Mesendoderm (in vitro differentiated cells): ENCODE measurements around the gene DENND4C.

ENCODE experiments used
- DNase-seq: peaks from one replicate; pipeline ENCODE4 v3.0.0; 2013
- H2AK5ac ChIP-seq: 2 replicates; pipeline ENCODE4 v1.6.1; 2013; ENCODE audit warnings: low read length, inconsistent platforms
- H2BK120ac ChIP-seq: 2 replicates; pipeline ENCODE4 v1.6.1; 2013; ENCODE audit warnings: low read depth, mild to moderate bottlenecking, low read length, moderate library complexity, mixed read lengths
- H2BK15ac ChIP-seq: replicated peaks from 2 replicates; pipeline ENCODE4 v1.6.1; 2013; ENCODE audit warnings: low read depth, mild to moderate bottlenecking, moderate library complexity
- H2BK5ac ChIP-seq: 2 replicates; pipeline ENCODE4 v1.6.1; 2013; ENCODE audit warnings: low read length, inconsistent platforms
- H3K18ac ChIP-seq: 2 replicates; pipeline ENCODE4 v1.6.1; 2013; ENCODE audit warnings: mild to moderate bottlenecking, low read length, mixed read lengths
- H3K23ac ChIP-seq: one replicate; pipeline ENCODE4 v1.6.1; 2013; ENCODE audit warnings: low read length
- H3K27ac ChIP-seq: 2 replicates; pipeline ENCODE4 v1.5.1; 2013; ENCODE audit warnings: low read depth, mild to moderate bottlenecking, inconsistent platforms, low read length, moderate library complexity
- H3K27me3 ChIP-seq: 2 replicates; pipeline ENCODE4 v1.6.1; 2013; ENCODE audit warnings: low read length, control low read depth, mild to moderate bottlenecking, inconsistent platforms; ENCODE audit not compliant: insufficient read depth, poor library complexity
- H3K36me3 ChIP-seq: 2 replicates; pipeline ENCODE4 v1.6.1; 2013; ENCODE audit warnings: low read length, inconsistent platforms; ENCODE audit not compliant: control insufficient read depth, insufficient read depth
- H3K4ac ChIP-seq: one replicate; pipeline ENCODE4 v1.6.1; 2013; ENCODE audit warnings: low read depth, mild to moderate bottlenecking, low read length, moderate library complexity
- H3K4me1 ChIP-seq: 2 replicates; pipeline ENCODE4 v1.6.1; 2013; ENCODE audit warnings: low read depth, low read length, inconsistent platforms; ENCODE audit not compliant: control insufficient read depth
- H3K4me2 ChIP-seq: 2 replicates; pipeline ENCODE4 v1.6.1; 2013; ENCODE audit warnings: low read length
- H3K4me3 ChIP-seq: 2 replicates; pipeline ENCODE4 v1.5.1; 2013; ENCODE audit warnings: mild to moderate bottlenecking, low read length
- H3K56ac ChIP-seq: one replicate; pipeline ENCODE4 v1.6.1; 2013; ENCODE audit warnings: low read length
- H3K79me1 ChIP-seq: 2 replicates; pipeline ENCODE4 v1.6.1; 2013; ENCODE audit warnings: low read length, inconsistent platforms
- H3K79me2 ChIP-seq: 2 replicates; pipeline ENCODE4 v1.6.1; 2013; ENCODE audit warnings: mild to moderate bottlenecking, low read length; ENCODE audit not compliant: control insufficient read depth, insufficient read depth
- H3K9ac ChIP-seq: 2 replicates; pipeline ENCODE4 v1.6.1; 2013; ENCODE audit warnings: low read length, inconsistent platforms
- H4K5ac ChIP-seq: one replicate; pipeline ENCODE4 v1.6.1; 2013; ENCODE audit warnings: low read length
- H4K8ac ChIP-seq: one replicate; pipeline ENCODE4 v1.6.1; 2013; ENCODE audit warnings: low read depth, mild to moderate bottlenecking, control low read depth, low read length, moderate library complexity
- WGBS: extraction: QIAGEN DNeasy Blood & Tissue Kit; methylation state at CpG from one replicate; pipeline ENCODE4 v1.1.7; 2013; ENCODE audit warnings: low lambda C conversion rate, missing lambda C conversion rate; ENCODE audit not compliant: insufficient coverage; ENCODE audit errors: extremely low coverage; 5-methylcytosine and 5-hydroxymethylcytosine counted together

Gene DENND4C

GRCh38 chr9:19290103-19290502 lies 59.6 kb downstream of the DENND4C start:
- H4K8ac ChIP-seq, result no peak overlapping the region
- no peaks in the 10 kb centered on the region for H3K79me1 ChIP-seq
- no peak overlapping the region for H4K5ac ChIP-seq
- H2BK15ac ChIP-seq, result no peak overlapping the region
- H3K4me1 ChIP-seq, result no peaks in the 10 kb centered on the region
- H2BK5ac ChIP-seq, result no peak overlapping the region
- no peak for DNase-seq
- no peak overlapping the region for H2BK120ac ChIP-seq
- no peaks in the 10 kb centered on the region for H3K27me3 ChIP-seq
- H3K36me3 ChIP-seq, result no peaks in the 10 kb centered on the region
- H3K18ac ChIP-seq, result no peak overlapping the region
- no peak overlapping the region for H3K4me3 ChIP-seq
- H3K4ac ChIP-seq, result no peak overlapping the region
- H3K9ac ChIP-seq, result no peak overlapping the region
- no peak overlapping the region for H3K23ac ChIP-seq
- no peak overlapping the region for H3K56ac ChIP-seq
- H3K4me2 ChIP-seq, result no peak overlapping the region
- no peak overlapping the region for H2AK5ac ChIP-seq
- no peaks in the 10 kb centered on the region for H3K79me2 ChIP-seq
- no peak overlapping the region for H3K27ac ChIP-seq

GRCh38 chr9:19294219-19294618 lies 63.7 kb downstream of the DENND4C start:
- no peak overlapping the region for H3K27ac ChIP-seq
- H2BK120ac ChIP-seq, result no peak overlapping the region
- no peak overlapping the region for H4K5ac ChIP-seq
- H3K79me1 ChIP-seq, result no peaks in the 10 kb centered on the region
- no peak overlapping the region for H2BK15ac ChIP-seq
- no peak for DNase-seq
- no peak overlapping the region for H3K4ac ChIP-seq
- no peak overlapping the region for H3K4me2 ChIP-seq
- no peak overlapping the region for H2AK5ac ChIP-seq
- H4K8ac ChIP-seq, result no peak overlapping the region
- no peak overlapping the region for H3K23ac ChIP-seq
- no peak overlapping the region for H2BK5ac ChIP-seq
- H3K56ac ChIP-seq, result no peak overlapping the region
- no CpG with 5 or more reads among the region's 4 CpGs for WGBS
- no peak overlapping the region for H3K4me3 ChIP-seq
- no peak overlapping the region for H3K9ac ChIP-seq
- no peaks in the 10 kb centered on the region for H3K4me1 ChIP-seq
- H3K79me2 ChIP-seq, result no peaks in the 10 kb centered on the region
- no peak overlapping the region for H3K18ac ChIP-seq
- no peaks in the 10 kb centered on the region for H3K36me3 ChIP-seq
- no peaks in the 10 kb centered on the region for H3K27me3 ChIP-seq

GRCh38 chr9:19298436-19299000 lies 68.0 kb downstream of the DENND4C start:
- Histone ChIP-seq H2AK5ac (no peak overlapping the region), H4K8ac (no peak overlapping the region), H3K9ac (no peak overlapping the region), H3K56ac (no peak overlapping the region), H3K18ac (no peak overlapping the region), H2BK5ac (no peak overlapping the region), H3K4me2 (no peak overlapping the region), H3K4ac (no peak overlapping the region), H3K79me1 (no peaks in the 10 kb centered on the region), H3K27me3 (no peaks in the 10 kb centered on the region), H3K23ac (no peak overlapping the region), H4K5ac (no peak overlapping the region), H3K27ac (no peak overlapping the region), H2BK15ac (no peak overlapping the region), H3K4me1 (no peaks in the 10 kb centered on the region), H3K79me2 (no peaks in the 10 kb centered on the region), H3K4me3 (no peak overlapping the region), H3K36me3 (no peaks in the 10 kb centered on the region), H2BK120ac (no peak overlapping the region)
- WGBS, result no CpG with 5 or more reads among the region's 2 CpGs
- no peak for DNase-seq

- DNase-seq, result no peak
- H3K27ac ChIP-seq, result no peak overlapping the region
- H3K36me3 ChIP-seq, result no peaks in the 10 kb centered on the region
- no peak overlapping the region for H4K8ac ChIP-seq
- no peak overlapping the region for H3K4me3 ChIP-seq
- H3K18ac ChIP-seq, result no peak overlapping the region
- no peaks in the 10 kb centered on the region for H3K79me1 ChIP-seq
- H3K4me1 ChIP-seq, result no peaks in the 10 kb centered on the region
- H3K56ac ChIP-seq, result no peak overlapping the region
- no peak overlapping the region for H2AK5ac ChIP-seq
- no CpG with 5 or more reads among the region's 1 CpG for WGBS
- no peak overlapping the region for H2BK5ac ChIP-seq
- no peak overlapping the region for H2BK120ac ChIP-seq
- H4K5ac ChIP-seq, result no peak overlapping the region
- H3K79me2 ChIP-seq, result no peaks in the 10 kb centered on the region
- H3K9ac ChIP-seq, result no peak overlapping the region
- H3K23ac ChIP-seq, result no peak overlapping the region
- no peak overlapping the region for H3K4me2 ChIP-seq
- no peak overlapping the region for H2BK15ac ChIP-seq
- no peak overlapping the region for H3K4ac ChIP-seq
- H3K27me3 ChIP-seq, result no peaks in the 10 kb centered on the region
Measured at GRCh38 chr9:19303216-19303615, 72.7 kb downstream of the DENND4C start.

- H3K27me3 ChIP-seq, result no peaks in the 10 kb centered on the region
Measured at GRCh38 chr9:19306568-19306967, 76.1 kb downstream of the DENND4C start.

GRCh38 chr9:19310246-19310645 lies 79.8 kb downstream of the DENND4C start:
- no peak for DNase-seq
- Histone ChIP-seq H2BK120ac (no peak overlapping the region), H3K4me3 (no peak overlapping the region), H3K9ac (no peak overlapping the region), H3K79me2 (no peaks in the 10 kb centered on the region), H3K36me3 (no peaks in the 10 kb centered on the region), H2BK5ac (no peak overlapping the region), H4K5ac (no peak overlapping the region), H3K18ac (no peak overlapping the region), H3K4ac (no peak overlapping the region), H4K8ac (no peak overlapping the region), H3K27me3 (no peaks in the 10 kb centered on the region), H3K56ac (no peak overlapping the region), H3K27ac (no peak overlapping the region), H2BK15ac (no peak overlapping the region), H3K4me1 (no peaks in the 10 kb centered on the region), H2AK5ac (no peak overlapping the region), H3K79me1 (no peaks in the 10 kb centered on the region), H3K23ac (no peak overlapping the region), H3K4me2 (no peak overlapping the region)
- WGBS, result no CpG with 5 or more reads among the region's 1 CpG

More at GRCh38 chr9:19306568-19306967, 76.1 kb downstream of the DENND4C start:
- no peaks in the 10 kb centered on the region for H3K4me1 ChIP-seq
- H3K36me3 ChIP-seq, result no peaks in the 10 kb centered on the region
- peak; percentile 14 for DNase-seq
- no peak overlapping the region for H3K27ac ChIP-seq
- no peak overlapping the region for H2BK5ac ChIP-seq
- no peak overlapping the region for H2BK120ac ChIP-seq
- no peak overlapping the region for H3K4me3 ChIP-seq
- H3K79me1 ChIP-seq, result no peaks in the 10 kb centered on the region
- no peak overlapping the region for H3K4me2 ChIP-seq
- H3K18ac ChIP-seq, result no peak overlapping the region
- no peak overlapping the region for H3K56ac ChIP-seq
- no peaks in the 10 kb centered on the region for H3K79me2 ChIP-seq
- no peak overlapping the region for H4K5ac ChIP-seq
- no peak overlapping the region for H4K8ac ChIP-seq
- H3K4ac ChIP-seq, result no peak overlapping the region
- WGBS, result no CpG with 5 or more reads among the region's 5 CpGs
- H3K9ac ChIP-seq, result no peak overlapping the region
- H2BK15ac ChIP-seq, result no peak overlapping the region
- no peak overlapping the region for H2AK5ac ChIP-seq
- H3K23ac ChIP-seq, result no peak overlapping the region
